ENCODE results near the gene TMC6. TPM values are rescaled to one million over a fixed set of nuclear protein-coding genes. Genes with fewer than 3 reads are reported as not detected.
"Not testable (repeated sequence)": the region's sequence is repeated elsewhere in the genome, so short reads cannot be mapped to it uniquely, and the experiment has no call there.

The TMC6 gene
- total RNA-seq, 8 experiments from 2014 or later = 0.67 to 18.6 (median 5.2) TPM

DNA sequence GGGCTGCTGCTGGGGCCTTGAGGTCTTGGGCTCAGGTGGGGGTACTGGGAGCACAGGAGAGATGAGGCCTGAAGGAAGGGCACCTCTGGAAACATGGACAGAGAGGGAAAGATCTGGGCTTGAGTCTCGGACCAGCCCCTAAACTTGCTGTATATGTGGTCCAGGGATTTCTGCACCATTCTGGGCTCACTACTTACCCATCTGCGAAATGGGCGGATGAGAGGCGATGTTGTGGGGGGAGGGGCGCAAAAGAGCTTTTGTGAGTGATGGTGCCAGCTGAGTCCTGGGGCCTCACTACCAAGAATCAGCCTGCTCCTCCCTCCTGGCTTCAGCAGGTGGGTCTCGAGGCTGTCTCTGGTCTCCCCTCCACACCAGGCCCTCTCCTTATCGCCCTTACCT, 17.9 kb upstream of the TMC6 start:
- in situ Hi-C loops (cut with MboI; ENCODE audit: low pct_unique_long_range_greater_than_20kb in 2 of 9, low sequenced_read_pairs in 9 of 9, unreplicated experiment in 9 of 9) = no loop called here
- no peak for ATAC-seq (replicated peaks in 6 of 8)
- 100% methylated on average over 2 to 3 of the region's 7 CpGs; no CpG with 5 or more reads in 8 of the 10 experiments for WGBS, 10 experiments
- Histone ChIP-seq H3K4me1 (replicated peaks in 1 of 2) (peaks cover 17 to 28% of the 10 kb centered on the region in 2 donors), H3K27ac (no peak overlapping the region), H3K4me3 (no peak overlapping the region)

DNA sequence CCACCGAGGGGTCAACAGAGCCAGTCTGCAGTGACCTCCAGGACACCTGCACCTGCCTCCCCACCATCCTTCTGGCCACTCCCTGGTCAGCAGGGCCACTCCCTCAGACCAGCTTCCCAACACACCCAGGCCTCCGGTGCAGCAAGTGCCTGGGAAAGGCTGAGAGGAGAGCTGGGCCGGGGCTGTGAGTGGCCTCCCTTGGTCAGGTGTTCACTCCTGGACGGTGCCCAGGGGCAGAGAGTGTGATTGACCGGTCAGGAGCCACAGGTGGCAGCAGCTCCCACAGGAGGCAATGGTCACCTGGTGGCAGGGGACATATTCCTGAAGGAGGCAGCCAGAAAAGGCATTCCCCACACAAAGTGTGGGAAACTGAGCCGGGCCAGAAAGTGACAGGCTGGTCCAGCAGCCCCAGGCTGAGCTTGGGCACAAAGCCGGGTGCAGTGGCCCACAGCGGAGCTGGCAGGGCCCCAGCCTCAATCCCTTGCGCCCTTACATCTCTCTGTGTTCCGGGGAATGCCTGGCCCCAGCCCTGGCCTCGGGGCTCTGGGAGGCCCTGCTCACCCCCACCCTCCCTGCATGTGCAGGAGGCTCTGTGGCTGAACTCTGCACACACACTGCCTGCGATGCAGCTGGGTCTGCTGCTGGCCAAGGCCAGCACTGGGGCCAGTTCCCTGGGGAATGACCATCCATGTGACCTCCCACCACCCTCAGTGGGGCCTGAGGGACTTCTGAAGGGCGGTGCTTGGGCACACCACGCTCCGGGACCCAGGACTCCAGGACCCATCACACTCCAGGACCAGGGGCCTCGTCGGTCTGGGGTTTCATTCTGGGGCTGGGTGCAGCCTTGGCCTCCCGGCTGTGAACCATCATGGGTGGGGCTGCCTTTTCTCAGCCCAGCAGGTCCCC, 16.4 kb upstream of the TMC6 start:
- H3K27ac ChIP-seq = peak overlapping the region in 1 of 2 donors; percentile 57
- WGBS, 10 experiments = 0 to 100% (median 63%) methylated on average over 1 to 4 of the region's 18 CpGs; no CpG with 5 or more reads in 4 of the 10 experiments
- H3K4me1 ChIP-seq (replicated peaks in 1 of 2) = peaks cover 17 to 29% of the 10 kb centered on the region in 2 donors
- peak; percentile 49 to 84 (median 66) for ATAC-seq (replicated peaks in 6 of 8)
- in situ Hi-C loops (cut with MboI; ENCODE audit: low pct_unique_long_range_greater_than_20kb in 2 of 9, low sequenced_read_pairs in 9 of 9, unreplicated experiment in 9 of 9) = no loop called here
- no peak overlapping the region for H3K4me3 ChIP-seq

DNA sequence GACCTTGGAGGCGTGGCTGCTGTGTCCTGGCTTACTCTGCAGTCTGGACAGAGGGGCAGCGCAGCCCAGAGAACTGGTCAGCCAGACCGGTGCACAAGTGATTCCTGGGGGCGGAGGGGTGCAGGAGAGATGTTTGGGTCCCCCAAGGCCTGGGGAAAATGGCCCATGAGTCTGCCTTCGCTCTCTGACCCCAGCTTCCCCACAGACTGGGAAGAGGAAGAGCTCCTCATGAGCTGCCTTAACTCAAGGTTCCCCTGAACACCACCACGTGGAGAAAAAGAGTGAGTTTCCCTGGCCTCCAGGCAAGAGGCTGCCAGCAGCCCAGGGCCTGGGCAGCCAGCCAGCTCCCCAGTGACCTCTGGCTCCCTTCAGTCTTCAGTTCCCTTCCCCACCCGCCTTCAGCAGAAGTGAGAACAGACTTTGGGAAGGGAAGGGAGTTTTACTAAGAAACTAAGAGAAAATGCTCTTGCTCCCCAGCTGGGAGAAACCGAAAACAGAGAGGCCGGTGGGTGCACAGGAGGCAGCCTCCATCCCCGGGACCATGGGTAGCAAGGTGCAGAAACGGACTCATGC, 15.7 kb upstream of the TMC6 start:
- no peak overlapping the region for H3K4me3 ChIP-seq
- H3K4me1 ChIP-seq (replicated peaks in 1 of 2) = peaks cover 17 to 29% of the 10 kb centered on the region in 2 donors
- in situ Hi-C loops (cut with MboI; ENCODE audit: low pct_unique_long_range_greater_than_20kb in 2 of 9, low sequenced_read_pairs in 9 of 9, unreplicated experiment in 9 of 9) = no loop called here
- ATAC-seq (replicated peaks in 6 of 8) = peak in 4 of 8 experiments; percentile 5 to 39 (median 18)
- WGBS, 10 experiments = 6 to 87% (median 62%) methylated on average over 2 to 5 of the region's 11 CpGs; no CpG with 5 or more reads in 3 of the 10 experiments
- H3K27ac ChIP-seq = no peak overlapping the region

DNA sequence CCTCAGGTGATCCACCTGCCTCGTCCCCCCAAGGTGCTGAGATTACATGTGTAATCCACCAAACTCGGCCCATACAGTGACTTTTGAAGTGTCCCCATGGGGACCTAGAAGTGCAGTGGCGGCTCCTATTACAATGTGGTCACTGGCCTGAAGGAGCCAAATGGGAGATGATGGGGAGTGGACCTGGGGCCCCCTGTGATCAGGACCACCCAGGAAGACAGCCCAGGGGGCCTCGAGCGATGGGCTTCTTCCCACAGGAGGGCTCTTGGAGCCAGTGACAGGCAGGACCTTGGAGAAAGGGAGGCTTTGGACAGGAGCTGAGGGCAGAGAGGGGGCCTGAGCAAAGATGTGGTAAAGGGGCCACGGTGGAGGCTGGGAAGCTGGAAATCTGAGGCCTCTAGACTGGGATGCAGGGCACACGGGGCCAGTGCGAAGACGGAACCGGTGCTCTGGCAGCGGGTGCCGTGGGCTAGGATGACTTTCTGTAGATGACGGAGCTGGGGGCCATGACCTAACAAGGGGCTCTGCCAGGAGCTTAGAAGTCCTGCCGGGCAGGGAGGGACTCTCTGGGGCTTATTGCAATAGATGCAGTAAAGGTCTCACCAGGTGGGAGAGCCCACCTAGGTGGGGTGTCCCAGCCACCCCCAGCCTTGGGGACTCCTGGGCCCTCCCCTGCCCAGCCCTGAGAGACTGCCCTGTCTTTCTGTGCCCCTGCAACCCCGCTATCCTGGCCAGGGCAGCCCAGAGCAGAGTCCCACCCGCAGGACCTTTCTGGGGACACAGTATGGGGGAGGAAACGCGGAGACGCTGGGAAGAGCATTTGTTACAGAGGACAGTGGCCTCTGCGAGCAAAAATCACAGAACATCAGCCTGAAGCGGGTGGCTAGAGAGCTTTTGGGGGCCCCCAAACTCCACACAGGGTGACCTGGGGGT, 14.9 kb upstream of the TMC6 start:
- 70 to 100% (median 95%) methylated on average over 2 to 8 of the region's 21 CpGs; no CpG with 5 or more reads in 4 of the 10 experiments for WGBS, 10 experiments
- H3K4me3 ChIP-seq = no peak overlapping the region
- in situ Hi-C loops (cut with MboI; ENCODE audit: low pct_unique_long_range_greater_than_20kb in 2 of 9, low sequenced_read_pairs in 9 of 9, unreplicated experiment in 9 of 9) = no loop called here
- H3K27ac ChIP-seq = no peak overlapping the region
- peaks cover 17 to 29% of the 10 kb centered on the region in 2 donors for H3K4me1 ChIP-seq (replicated peaks in 1 of 2)
- no peak for ATAC-seq (replicated peaks in 6 of 8)

DNA sequence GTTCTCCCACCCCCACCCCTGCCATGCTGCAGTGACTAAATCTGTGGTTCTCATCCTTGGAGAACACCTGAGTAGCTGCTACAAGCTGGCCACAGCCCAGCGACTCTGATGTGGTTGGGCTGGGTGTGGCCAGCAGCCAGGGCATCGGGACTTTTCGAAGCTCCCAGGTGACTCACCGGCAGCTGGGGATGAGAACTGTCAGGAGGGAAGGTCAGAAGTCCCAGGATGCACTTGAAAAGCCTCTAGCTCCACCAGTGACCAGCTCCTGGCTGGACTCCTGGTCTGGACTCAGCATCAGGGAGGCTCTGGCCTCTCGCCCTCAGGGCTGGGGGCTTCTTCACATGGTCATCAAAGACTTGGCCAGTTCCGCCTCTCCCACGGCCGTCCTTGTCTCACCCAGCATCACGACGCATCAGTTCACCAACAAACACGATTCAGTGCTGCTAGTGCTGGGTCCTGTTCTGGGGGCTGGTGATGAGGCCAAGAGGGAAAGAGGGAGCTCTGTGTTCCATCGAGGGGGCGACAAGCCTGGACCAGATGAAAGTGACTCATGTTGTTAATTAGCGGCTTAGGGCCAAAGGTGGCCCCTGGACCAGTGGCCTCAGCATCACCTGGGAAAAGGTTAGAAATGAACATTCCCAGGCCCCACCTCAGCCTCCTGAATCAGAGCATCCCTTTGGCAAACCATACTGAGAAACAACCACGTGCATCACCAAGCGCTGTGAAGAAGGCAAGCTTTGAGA, 13.7 kb upstream of the TMC6 start:
- Histone ChIP-seq H3K4me3 (no peak overlapping the region), H3K27ac (no peak overlapping the region), H3K4me1 (replicated peaks in 1 of 2) (peaks cover 17 to 25% of the 10 kb centered on the region in 2 donors)
- ATAC-seq (replicated peaks in 6 of 8) = no peak
- 60 to 91% (median 78%) methylated on average over 1 to 6 of the region's 16 CpGs; no CpG with 5 or more reads in 3 of the 10 experiments for WGBS, 10 experiments
- in situ Hi-C loops (cut with MboI; ENCODE audit: low pct_unique_long_range_greater_than_20kb in 2 of 9, low sequenced_read_pairs in 9 of 9, unreplicated experiment in 9 of 9) = no loop called here

DNA sequence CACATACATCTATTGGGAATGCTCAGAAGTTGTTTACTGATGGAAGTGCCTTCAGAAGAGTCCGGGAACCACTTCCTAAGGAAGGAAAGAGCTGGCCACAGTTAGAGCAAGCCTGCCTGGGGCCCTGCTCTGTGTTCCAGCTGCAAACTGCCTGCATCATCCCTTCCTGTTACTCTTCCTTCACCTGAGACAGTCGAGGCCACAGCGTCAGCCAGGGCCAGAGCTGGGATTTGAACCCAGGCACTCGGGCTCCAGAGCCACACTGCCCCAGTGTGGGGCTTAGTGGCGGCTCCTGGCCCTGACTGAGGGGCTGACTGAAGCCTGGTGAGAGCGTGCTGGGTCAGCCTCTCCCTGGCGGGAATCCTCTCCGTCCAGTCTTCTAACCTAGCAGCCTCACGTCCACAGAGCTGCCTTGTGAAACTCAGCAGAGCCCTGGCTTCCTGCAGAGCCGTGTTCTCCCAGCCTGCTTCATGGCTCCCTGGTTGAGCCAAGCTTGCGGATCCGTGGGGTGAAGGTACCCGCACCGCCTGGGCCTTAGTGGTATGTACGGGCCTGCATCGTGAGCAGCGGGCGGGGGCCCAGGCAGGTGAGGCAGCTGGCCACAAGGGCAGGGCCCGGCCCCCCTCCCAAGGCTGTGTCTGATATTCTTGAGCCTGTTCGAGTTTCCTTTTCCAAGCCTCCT, 13.0 kb upstream of the TMC6 start:
- ATAC-seq (replicated peaks in 6 of 8) = no peak
- Histone ChIP-seq H3K4me1 (replicated peaks in 1 of 2) (peaks cover 17 to 23% of the 10 kb centered on the region in 2 donors), H3K4me3 (no peak overlapping the region), H3K27ac (no peak overlapping the region)
- 56 to 100% (median 88%) methylated on average over 1 to 14 of the region's 20 CpGs; no CpG with 5 or more reads in 4 of the 10 experiments for WGBS, 10 experiments
- in situ Hi-C loops (cut with MboI; ENCODE audit: low pct_unique_long_range_greater_than_20kb in 2 of 9, low sequenced_read_pairs in 9 of 9, unreplicated experiment in 9 of 9) = no loop called here

DNA sequence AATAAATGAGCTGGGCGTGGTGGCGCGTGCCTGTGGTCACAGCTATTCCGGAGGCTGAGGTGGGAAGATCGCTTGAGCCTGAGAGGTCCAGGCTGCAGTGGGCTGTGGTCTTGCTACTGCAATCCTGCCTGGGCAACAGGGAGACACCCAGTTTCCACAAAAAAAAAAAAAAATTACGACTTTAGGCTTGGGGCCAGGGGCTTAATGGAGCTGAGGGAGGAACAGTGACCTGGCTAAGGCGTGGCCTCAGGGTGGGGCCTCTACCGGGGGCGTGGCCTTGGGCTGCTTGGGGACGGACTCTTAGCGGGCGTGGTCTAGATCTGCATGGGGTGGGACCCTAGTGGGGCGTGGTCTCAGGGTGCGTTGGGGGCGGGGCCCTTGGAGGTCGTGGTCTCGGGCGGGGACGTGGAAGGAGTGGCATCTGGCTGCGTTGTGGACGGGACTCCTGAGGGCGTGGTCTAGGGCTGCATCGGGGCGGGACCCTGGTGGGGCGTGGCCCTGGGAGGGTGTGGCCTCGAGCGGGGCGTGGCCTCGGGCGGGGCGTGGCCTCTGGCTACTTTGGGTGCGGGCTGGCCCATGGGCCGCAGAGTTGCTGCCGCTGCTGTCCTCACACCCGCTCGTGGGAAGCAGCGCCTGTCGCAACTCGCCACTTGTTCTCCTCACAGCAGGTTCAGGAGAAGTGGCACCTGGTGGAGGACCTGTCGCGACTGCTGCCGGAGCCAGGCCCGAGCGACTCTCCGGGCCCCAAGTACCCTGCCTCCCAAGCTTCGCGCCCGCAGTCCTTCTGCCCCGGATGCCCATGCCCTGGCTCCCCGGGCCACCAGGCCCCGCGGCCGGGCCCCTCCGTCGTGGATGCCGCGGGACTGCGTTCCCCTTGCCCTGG, 11.9 kb upstream of the TMC6 start:
- Histone ChIP-seq H3K27ac (no peak overlapping the region), H3K4me1 (replicated peaks in 1 of 2) (peaks cover 15 to 21% of the 10 kb centered on the region in 2 donors), H3K4me3 (no peak overlapping the region)
- WGBS, 10 experiments = 0 to 71% (median 43%) methylated on average over 1 to 7 of the region's 58 CpGs; no CpG with 5 or more reads in 4 of the 10 experiments
- in situ Hi-C loops (cut with MboI; ENCODE audit: low pct_unique_long_range_greater_than_20kb in 2 of 9, low sequenced_read_pairs in 9 of 9, unreplicated experiment in 9 of 9) = no loop called here
- ATAC-seq (replicated peaks in 6 of 8) = peak; percentile 49 to 86 (median 80)

DNA sequence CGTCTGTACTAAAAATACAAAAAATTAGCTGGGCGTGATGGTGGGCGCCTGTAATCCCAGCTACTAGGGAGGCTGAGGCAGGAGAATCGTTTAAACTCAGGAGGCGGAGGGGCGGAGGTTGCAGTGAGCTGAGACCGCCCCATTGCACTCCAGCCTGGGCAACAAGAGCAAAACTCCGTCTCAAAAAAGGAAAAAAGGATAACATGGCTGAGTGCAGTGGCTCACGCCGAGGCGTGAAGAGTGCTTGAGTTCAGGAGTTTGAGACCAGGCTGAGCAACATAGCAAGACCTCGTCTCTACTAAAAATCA, 11.3 kb upstream of the TMC6 start:
- H3K27ac ChIP-seq; in situ Hi-C loops (cut with MboI; ENCODE audit: low pct_unique_long_range_greater_than_20kb in 2 of 9, low sequenced_read_pairs in 9 of 9, unreplicated experiment in 9 of 9); ATAC-seq (replicated peaks in 6 of 8); H3K4me3 ChIP-seq: not testable (repeated sequence)
- H3K4me1 ChIP-seq (replicated peaks in 1 of 2) = peaks cover 9 to 15% of the 10 kb centered on the region in 2 donors
- WGBS, 10 experiments = 80 to 94% (median 88%) methylated on average over 1 to 9 of the region's 12 CpGs; no CpG with 5 or more reads in 2 of the 10 experiments

DNA sequence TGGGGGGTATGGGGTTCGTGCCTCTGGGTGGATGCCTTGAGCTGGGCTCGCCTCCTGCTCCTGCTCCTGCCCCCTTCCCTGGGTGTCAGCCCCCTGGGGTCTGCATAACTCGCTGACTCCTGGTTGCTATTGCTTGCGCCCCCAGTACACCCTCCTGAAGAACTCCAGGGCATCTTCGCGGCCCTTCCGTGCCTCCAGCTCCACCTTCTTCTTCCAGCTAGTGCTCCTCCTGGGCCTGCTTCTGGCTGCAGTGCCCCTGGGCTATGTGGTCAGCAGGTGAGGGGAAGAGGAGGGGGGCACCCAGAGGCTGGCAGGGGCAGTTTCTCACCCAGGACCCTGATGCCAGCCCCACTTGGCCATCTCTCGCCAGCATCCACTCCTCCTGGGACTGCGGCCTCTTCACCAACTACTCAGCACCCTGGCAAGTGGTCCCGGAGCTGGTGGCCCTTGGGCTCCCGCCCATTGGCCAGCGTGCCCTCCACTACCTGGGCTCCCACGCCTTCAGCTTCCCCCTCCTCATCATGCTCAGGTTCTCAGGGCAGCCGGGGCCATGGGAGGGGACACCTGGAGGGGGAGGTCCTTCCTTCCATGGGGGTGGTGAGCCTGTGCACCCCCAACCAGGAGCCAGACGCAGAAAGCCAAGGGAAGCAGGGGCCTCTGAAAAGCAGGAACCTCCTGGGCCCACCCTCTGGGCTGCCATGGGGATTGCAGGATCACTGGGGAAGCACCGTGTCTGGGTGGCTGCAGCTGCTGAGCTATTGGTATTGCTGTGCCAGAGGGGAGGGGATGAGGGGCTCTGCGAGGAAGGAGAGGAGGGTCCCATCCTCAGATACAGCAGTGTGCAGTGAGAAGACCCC, 9.9 kb upstream of the TMC6 start:
- WGBS, 10 experiments = 80 to 100% (median 80%) methylated on average over 1 to 2 of the region's 17 CpGs; no CpG with 5 or more reads in 6 of the 10 experiments
- Histone ChIP-seq H3K27ac (no peak overlapping the region), H3K4me1 (replicated peaks in 1 of 2) (peaks cover 0 to 3% of the 10 kb centered on the region in 2 donors), H3K4me3 (no peak overlapping the region)
- no peak for ATAC-seq (replicated peaks in 6 of 8)
- in situ Hi-C loops (cut with MboI; ENCODE audit: low pct_unique_long_range_greater_than_20kb in 2 of 9, low sequenced_read_pairs in 9 of 9, unreplicated experiment in 9 of 9) = no loop called here

DNA sequence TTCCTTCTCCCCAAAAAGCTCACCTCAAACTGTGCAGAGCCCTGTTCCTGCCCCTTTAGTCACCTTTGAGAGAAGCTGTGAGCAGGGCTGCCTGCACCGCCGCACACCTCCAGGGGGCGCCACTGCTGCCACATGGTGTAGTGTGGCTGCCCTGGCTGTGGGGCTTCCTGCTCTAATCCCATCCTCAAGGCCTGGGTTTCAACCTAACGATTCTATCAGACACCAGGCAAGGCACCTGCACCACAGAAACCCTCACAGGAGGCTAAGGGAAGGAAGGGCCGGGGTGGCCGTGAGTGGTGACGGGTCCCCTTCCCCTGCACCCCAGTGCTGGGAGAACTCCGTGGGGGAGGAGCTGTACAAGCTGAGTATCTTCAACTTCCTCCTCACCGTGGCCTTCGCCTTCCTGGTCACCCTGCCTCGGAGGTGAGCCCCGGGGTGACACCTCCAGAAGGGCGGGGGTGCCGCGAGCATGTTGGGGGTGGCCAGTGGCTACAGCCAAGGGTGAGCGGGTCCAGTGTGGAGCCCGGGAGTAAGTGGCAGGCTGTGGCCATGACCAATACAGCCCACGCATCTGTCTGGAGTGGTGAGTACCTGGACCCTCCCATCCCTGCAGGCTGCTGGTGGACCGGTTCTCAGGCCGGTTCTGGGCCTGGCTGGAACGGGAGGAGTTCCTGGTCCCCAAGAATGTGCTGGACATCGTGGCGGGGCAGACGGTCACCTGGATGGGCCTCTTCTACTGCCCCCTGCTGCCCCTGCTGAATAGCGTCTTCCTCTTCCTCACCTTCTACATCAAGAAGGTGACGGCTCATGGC, 9.0 kb upstream of the TMC6 start:
- Histone ChIP-seq H3K4me1 (replicated peaks in 1 of 2) (peaks cover 0 to 3% of the 10 kb centered on the region in 2 donors), H3K4me3 (no peak overlapping the region), H3K27ac (no peak overlapping the region)
- ATAC-seq (replicated peaks in 6 of 8) = no peak
- WGBS, 10 experiments = 71 to 100% (median 87%) methylated on average over 1 to 9 of the region's 26 CpGs; no CpG with 5 or more reads in 6 of the 10 experiments
- in situ Hi-C loops (cut with MboI; ENCODE audit: low pct_unique_long_range_greater_than_20kb in 2 of 9, low sequenced_read_pairs in 9 of 9, unreplicated experiment in 9 of 9) = no loop called here
